GM12878 (cell line): ENCODE measurements around the gene SGSH.

Experiments
- CEBPB ChIP-seq, 2 experiments: fragments of 150-350 bp in 1 of 2; IDR thresholded peaks; 2 replicates each; pipeline ENCODE4 v1.6.1; 2012 to 2014; ENCODE audit warnings: low read depth in 2 of 2, low read length in 2 of 2, borderline replicate concordance in 1 of 2, inconsistent platforms in 1 of 2
- EP300 ChIP-seq, 2 experiments: fragments of 150-350 bp in 1 of 2; IDR thresholded peaks; 2 replicates each; pipeline ENCODE4 v1.6.1; 2011 to 2012; ENCODE audit warnings: low read depth in 2 of 2, low read length in 2 of 2, borderline replicate concordance in 1 of 2, improper control_type of control experiment in 1 of 2, inconsistent platforms in 1 of 2; ENCODE audit not compliant: control insufficient read depth in 1 of 2
- ESRRA ChIP-seq: IDR thresholded peaks from 2 replicates; pipeline ENCODE4 v1.6.1; 2012; ENCODE audit warnings: mild to moderate bottlenecking, low read length, improper control_type of control experiment
- EZH2 ChIP-seq: IDR thresholded peaks from 2 replicates; pipeline ENCODE4 v1.6.1; 2012; ENCODE audit warnings: low read depth, mild to moderate bottlenecking, control low read depth, inconsistent platforms, low read length, borderline replicate concordance; ENCODE audit not compliant: control insufficient read depth
- MTA3 ChIP-seq: IDR thresholded peaks from 2 replicates; pipeline ENCODE4 v1.6.1; 2012; ENCODE audit warnings: low read length, inconsistent platforms, borderline replicate concordance
- MYC ChIP-seq: IDR thresholded peaks from 2 replicates; pipeline ENCODE4 v1.6.1; 2011; ENCODE audit warnings: mild to moderate bottlenecking, low read length, moderate library complexity, inconsistent platforms; ENCODE audit not compliant: insufficient read depth, insufficient replicate concordance, insufficient read length, severe bottlenecking
- POLR2AphosphoS2 ChIP-seq: IDR thresholded peaks from 2 replicates; pipeline ENCODE4 v1.6.1; 2011; ENCODE audit warnings: low read depth, mild to moderate bottlenecking, low read length, improper control_type of control experiment, moderate library complexity
- SREBF1 ChIP-seq: IDR thresholded peaks from 2 replicates; pipeline ENCODE4 v1.6.1; 2012; ENCODE audit warnings: mild to moderate bottlenecking, low read length
- ZBED1 ChIP-seq: IDR thresholded peaks from 2 replicates; pipeline ENCODE4 v1.6.1; 2016; ENCODE audit warnings: borderline replicate concordance
- TF ChIP-seq, protein P1 (sequence below), 3 experiments: IDR thresholded peaks in 2 of 3; conservative IDR thresholded peaks in 1 of 3; 2 replicates each; pipeline ENCODE4 v1.5.1; 2011; ENCODE audit warnings: low read depth in 3 of 3, low read length in 3 of 3, mild to moderate bottlenecking in 3 of 3, control low read depth in 2 of 3, moderate library complexity in 2 of 3, inconsistent platforms in 1 of 3, mixed read lengths in 1 of 3; ENCODE audit not compliant: control insufficient read depth in 2 of 3, insufficient read depth in 1 of 3; ENCODE audit errors: extremely low read depth in 1 of 3
- TF ChIP-seq, protein P2 (sequence below): fragments of 450-650 bp; IDR thresholded peaks from 2 replicates; pipeline ENCODE4 v1.6.1; 2018; ENCODE audit warnings: mild to moderate bottlenecking, low read depth, moderate library complexity; ENCODE audit not compliant: partially characterized antibody
- TF ChIP-seq, protein P3 (sequence below): fragments of 450-650 bp; IDR thresholded peaks from 2 replicates; pipeline ENCODE4 v1.6.1; 2017; ENCODE audit warnings: mild to moderate bottlenecking, moderate library complexity

DNA sequence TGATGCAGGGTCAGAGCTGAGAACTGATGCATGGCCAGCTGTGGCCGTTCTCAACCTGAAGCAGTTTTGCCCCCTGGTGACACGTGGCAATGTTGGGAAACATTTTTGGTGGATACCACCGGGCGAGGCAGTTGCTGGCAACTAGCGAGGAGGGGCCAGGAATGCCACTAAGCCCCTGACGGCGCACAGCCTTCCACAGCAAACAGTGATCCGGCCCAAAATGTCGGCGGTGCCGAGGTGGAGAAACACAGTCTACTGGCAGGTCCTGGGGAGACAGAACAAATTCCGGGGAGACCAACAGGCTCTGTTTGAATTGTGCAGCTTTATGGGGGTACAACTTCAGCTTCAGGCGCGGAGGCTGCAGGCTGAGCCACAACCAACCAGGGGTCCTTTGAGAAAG lies 8.3 kb upstream of the SGSH start:
- TF ChIP-seq SREBF1 = no peak
- no peak for TF ChIP-seq EZH2
- TF ChIP-seq MTA3 = no peak
- TF ChIP-seq CEBPB (IDR thresholded peaks at IDR 0.05; ENCODE audit: borderline replicate concordance in 1 of 2, low read depth in 2 of 2, low read length in 2 of 2) = no peak
- TF ChIP-seq, protein P1, sequence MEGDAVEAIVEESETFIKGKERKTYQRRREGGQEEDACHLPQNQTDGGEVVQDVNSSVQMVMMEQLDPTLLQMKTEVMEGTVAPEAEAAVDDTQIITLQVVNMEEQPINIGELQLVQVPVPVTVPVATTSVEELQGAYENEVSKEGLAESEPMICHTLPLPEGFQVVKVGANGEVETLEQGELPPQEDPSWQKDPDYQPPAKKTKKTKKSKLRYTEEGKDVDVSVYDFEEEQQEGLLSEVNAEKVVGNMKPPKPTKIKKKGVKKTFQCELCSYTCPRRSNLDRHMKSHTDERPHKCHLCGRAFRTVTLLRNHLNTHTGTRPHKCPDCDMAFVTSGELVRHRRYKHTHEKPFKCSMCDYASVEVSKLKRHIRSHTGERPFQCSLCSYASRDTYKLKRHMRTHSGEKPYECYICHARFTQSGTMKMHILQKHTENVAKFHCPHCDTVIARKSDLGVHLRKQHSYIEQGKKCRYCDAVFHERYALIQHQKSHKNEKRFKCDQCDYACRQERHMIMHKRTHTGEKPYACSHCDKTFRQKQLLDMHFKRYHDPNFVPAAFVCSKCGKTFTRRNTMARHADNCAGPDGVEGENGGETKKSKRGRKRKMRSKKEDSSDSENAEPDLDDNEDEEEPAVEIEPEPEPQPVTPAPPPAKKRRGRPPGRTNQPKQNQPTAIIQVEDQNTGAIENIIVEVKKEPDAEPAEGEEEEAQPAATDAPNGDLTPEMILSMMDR (IDR thresholded peaks at IDR 0.05 in 2 of 3, conservative IDR thresholded peaks at IDR 0.05 in 1 of 3; ENCODE audit: control insufficient read depth in 2 of 3, extremely low read depth in 1 of 3, insufficient read depth in 1 of 3, low read depth in 3 of 3, low read length in 3 of 3) = no peak
- no peak for TF ChIP-seq MYC
- TF ChIP-seq EP300 (IDR thresholded peaks at IDR 0.05; ENCODE audit: borderline replicate concordance in 1 of 2, control insufficient read depth in 1 of 2, low read depth in 2 of 2, low read length in 2 of 2) = no peak
- no peak for TF ChIP-seq ESRRA
- TF ChIP-seq ZBED1 = no peak
- TF ChIP-seq, protein P2, sequence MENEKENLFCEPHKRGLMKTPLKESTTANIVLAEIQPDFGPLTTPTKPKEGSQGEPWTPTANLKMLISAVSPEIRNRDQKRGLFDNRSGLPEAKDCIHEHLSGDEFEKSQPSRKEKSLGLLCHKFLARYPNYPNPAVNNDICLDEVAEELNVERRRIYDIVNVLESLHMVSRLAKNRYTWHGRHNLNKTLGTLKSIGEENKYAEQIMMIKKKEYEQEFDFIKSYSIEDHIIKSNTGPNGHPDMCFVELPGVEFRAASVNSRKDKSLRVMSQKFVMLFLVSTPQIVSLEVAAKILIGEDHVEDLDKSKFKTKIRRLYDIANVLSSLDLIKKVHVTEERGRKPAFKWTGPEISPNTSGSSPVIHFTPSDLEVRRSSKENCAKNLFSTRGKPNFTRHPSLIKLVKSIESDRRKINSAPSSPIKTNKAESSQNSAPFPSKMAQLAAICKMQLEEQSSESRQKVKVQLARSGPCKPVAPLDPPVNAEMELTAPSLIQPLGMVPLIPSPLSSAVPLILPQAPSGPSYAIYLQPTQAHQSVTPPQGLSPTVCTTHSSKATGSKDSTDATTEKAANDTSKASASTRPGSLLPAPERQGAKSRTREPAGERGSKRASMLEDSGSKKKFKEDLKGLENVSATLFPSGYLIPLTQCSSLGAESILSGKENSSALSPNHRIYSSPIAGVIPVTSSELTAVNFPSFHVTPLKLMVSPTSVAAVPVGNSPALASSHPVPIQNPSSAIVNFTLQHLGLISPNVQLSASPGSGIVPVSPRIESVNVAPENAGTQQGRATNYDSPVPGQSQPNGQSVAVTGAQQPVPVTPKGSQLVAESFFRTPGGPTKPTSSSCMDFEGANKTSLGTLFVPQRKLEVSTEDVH = no peak
- TF ChIP-seq, protein P3, sequence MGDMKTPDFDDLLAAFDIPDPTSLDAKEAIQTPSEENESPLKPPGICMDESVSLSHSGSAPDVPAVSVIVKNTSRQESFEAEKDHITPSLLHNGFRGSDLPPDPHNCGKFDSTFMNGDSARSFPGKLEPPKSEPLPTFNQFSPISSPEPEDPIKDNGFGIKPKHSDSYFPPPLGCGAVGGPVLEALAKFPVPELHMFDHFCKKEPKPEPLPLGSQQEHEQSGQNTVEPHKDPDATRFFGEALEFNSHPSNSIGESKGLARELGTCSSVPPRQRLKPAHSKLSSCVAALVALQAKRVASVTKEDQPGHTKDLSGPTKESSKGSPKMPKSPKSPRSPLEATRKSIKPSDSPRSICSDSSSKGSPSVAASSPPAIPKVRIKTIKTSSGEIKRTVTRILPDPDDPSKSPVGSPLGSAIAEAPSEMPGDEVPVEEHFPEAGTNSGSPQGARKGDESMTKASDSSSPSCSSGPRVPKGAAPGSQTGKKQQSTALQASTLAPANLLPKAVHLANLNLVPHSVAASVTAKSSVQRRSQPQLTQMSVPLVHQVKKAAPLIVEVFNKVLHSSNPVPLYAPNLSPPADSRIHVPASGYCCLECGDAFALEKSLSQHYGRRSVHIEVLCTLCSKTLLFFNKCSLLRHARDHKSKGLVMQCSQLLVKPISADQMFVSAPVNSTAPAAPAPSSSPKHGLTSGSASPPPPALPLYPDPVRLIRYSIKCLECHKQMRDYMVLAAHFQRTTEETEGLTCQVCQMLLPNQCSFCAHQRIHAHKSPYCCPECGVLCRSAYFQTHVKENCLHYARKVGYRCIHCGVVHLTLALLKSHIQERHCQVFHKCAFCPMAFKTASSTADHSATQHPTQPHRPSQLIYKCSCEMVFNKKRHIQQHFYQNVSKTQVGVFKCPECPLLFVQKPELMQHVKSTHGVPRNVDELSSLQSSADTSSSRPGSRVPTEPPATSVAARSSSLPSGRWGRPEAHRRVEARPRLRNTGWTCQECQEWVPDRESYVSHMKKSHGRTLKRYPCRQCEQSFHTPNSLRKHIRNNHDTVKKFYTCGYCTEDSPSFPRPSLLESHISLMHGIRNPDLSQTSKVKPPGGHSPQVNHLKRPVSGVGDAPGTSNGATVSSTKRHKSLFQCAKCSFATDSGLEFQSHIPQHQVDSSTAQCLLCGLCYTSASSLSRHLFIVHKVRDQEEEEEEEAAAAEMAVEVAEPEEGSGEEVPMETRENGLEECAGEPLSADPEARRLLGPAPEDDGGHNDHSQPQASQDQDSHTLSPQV = no peak
- no peak for TF ChIP-seq POLR2AphosphoS2
